GM12892 (cell line): ENCODE measurements around the gene DSG3.

Source experiments
- DNase-seq: peaks from one replicate; pipeline ENCODE4 v3.0.0; 2011; ENCODE audit not compliant: insufficient read length
- FAIRE-seq: peaks from 2 replicates; lab custom pipeline; 2011; peaks lifted over from hg19 to GRCh38; lab: Jason Lieb, UNC
- POLR2A ChIP-seq: IDR thresholded peaks from 2 replicates; pipeline ENCODE4 v1.6.1; 2011; ENCODE audit warnings: low read depth, low read length, control low read depth
- POLR2AphosphoS5 ChIP-seq: IDR thresholded peaks from 2 replicates; pipeline ENCODE4 v1.6.1; 2011; ENCODE audit warnings: low read depth, low read length, control low read depth
- TAF1 ChIP-seq: IDR thresholded peaks from 2 replicates; pipeline ENCODE4 v1.6.1; 2011; ENCODE audit warnings: low read depth, mild to moderate bottlenecking, control low read depth, low read length, borderline replicate concordance

The DSG3 gene

DNA sequence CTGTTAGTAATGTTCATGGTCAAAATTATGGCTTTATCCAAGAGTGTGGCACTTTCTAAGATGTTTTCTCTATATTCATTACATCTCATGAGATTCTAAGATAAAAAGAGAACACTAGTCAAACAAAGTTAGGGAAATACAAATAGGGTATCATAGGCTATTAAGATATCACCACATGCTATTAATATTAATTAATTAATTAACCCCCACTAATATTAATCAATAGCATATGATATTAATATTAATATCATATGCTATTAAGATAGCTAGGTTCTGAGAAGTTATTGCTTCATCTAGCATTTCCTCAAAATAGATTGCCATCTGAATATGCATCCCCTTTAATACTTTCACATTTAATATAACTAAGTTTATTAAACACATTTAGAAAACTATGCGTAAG lies 22.1 kb downstream of the DSG3 start:
- no peak for TF ChIP-seq TAF1
- TF ChIP-seq POLR2A, result no peak
- TF ChIP-seq POLR2AphosphoS5, result no peak
- no peak for FAIRE-seq
- DNase-seq, result no peak

DNA sequence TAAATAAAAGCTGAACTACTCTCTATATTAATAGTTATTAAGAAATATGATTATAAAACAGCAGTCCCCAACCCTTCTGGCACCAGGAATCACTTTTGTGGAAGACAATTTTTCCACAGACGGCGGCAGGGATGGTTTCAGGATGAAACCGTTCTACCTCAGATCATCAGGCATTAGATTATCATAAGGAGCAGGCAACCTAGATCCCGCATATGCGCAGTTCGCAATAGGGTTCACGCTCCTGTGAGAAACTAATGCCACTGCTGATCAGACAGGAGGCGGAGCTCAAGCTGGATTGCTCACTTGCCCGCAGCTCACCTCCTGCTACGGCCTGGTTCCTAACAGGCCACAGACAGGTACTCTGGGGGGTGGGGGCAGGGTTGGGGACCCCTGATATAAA lies 31.1 kb downstream of the DSG3 start:
- no peak for TF ChIP-seq POLR2AphosphoS5
- no peak for TF ChIP-seq TAF1
- TF ChIP-seq POLR2A, result no peak
- no peak for DNase-seq
- FAIRE-seq, result no peak

DNA sequence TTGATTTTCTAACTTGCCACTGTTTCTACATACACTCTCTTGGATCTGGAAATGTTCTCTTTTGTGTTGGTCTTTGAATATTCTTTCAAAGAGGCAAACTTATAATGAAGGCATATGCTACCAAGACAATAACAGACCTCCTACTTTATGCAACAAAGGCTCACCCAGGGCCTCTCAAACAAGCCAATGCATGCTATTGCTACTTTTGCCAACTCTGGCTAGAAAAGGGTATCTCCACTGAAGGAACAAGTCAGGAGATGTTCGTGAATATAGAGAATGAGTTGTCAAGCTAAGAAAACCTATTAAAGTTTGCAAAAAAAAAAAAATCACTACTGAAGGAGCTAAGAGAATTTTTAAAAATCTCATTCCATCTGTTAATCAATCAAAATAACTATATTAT lies 34.5 kb downstream of the DSG3 start:
- no peak for TF ChIP-seq POLR2AphosphoS5
- no peak for TF ChIP-seq POLR2A
- no peak for TF ChIP-seq TAF1
- FAIRE-seq (no peak), DNase-seq (no peak)

DNA sequence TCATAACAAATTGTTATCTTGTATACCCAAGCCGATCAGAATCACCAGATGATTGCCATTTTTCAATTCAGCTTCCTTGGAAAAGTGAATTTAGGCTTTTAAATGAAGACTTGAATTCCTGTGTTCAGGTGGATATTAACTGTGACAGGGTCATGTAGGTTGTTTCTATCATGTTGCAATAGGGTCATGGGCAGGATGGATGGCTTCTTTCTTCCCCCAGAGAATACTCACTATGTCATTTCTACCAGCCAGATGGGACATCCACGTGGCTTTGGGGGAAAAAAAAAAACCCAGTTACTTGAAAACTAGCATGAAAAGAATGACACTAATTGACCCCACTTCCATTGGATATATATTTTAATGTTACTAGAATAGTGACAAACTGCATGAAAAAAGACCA lies 35.9 kb downstream of the DSG3 start:
- no peak for FAIRE-seq
- DNase-seq, result no peak
- TF ChIP-seq TAF1 (no peak), POLR2A (no peak), POLR2AphosphoS5 (no peak)

DNA sequence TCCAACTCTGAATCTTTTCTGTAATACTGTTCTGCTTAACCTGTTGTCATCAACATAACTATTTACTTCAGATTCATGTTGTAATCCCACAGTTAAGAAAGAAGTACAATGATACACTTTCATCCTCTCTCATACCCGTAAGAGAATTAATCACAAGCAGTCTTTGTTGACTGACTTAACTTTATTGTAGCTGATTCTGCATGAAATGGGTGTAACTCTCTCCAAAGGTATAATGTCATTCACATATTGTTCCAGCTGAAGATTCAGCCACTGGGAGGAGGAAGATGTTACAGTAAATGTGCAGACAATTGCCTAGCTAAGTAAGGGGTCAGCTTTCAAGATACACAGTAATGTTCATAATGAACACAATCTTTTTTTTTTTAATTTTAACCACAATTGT lies 36.9 kb downstream of the DSG3 start:
- TF ChIP-seq POLR2AphosphoS5, result no peak
- no peak for TF ChIP-seq POLR2A
- no peak for TF ChIP-seq TAF1
- DNase-seq, result no peak
- peak; percentile 68 for FAIRE-seq

DNA sequence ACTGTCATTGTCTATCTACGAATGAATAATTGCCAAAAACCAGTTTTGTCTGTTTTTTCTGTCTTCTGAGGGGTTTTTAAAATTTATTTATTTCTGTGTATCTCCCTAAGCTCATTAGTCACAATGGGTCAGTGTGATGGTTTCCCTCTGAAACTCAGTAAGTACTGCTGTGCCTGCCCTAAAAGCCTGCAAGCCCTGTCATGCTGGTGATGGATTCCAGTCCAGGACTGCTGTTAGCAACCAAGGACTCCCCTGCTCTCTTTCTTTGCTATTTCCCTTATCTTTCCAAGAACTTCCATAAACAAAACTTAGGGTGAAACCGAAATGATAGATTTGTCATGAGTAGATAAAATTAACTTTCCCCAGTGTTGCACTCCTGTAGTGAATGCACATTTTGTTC lies 38.6 kb downstream of the DSG3 start:
- DNase-seq (no peak), FAIRE-seq (no peak)
- no peak for TF ChIP-seq POLR2A
- no peak for TF ChIP-seq TAF1
- no peak for TF ChIP-seq POLR2AphosphoS5

DNA sequence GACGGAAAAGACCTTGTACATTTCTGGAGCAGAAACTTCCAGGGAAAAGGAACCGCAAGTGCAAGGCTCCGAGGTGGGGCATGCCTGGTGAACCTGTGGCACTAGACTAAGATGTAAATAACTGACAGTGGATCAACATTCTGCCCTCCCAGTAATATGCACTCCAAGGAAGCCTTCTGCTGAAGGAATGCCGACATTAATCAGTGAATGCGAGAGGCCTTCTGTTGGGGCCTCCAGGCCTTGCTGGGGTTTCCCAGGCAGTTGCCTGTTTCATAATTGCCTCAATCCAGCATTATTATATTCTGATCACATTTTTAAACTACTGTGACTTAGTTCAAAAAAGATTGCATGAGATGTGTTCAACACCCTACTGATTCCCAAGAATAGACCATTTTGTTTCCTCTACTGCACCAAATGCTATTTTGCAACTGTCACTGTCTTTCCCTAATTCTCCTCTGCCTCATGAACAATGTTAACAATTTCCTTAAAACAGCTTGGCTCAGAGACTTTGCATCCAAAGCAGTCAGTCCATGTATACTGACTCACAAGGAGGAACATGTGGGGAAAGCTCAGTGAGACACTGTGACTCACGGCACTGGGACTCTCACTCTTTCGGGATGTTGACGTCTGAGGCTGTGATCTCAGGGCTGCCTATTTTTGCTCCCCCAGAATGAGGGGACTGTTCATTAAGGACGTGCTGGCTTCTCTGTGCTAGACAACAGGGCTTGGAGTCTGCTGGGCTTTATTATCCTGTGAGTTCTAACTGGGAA lies 39.9 kb downstream of the DSG3 start:
- FAIRE-seq (no peak), DNase-seq (no peak)
- no peak for TF ChIP-seq TAF1
- TF ChIP-seq POLR2A, result no peak
- TF ChIP-seq POLR2AphosphoS5, result no peak

DNA sequence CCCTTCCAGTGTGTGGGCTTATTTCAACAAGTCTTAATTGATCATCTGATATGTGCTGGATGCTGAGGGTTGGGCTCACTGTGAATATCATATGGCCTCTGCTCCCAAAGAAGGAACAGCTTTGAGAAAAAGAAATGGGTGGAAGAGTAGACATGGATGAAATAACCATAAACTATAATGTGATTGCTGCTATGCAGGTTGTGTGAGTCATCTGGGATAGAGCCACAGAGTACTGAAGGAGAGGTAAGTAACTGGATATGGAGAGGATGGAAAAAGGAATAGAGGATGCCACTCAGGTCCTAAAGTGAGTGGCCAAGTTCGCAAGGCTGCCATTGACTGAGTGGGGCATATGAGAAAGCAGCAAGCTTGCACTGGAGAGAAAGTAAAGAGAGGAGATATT lies 41.8 kb downstream of the DSG3 start:
- FAIRE-seq (peak; percentile 87), DNase-seq (no peak)
- no peak for TF ChIP-seq POLR2A
- TF ChIP-seq POLR2AphosphoS5, result no peak
- no peak for TF ChIP-seq TAF1

DNA sequence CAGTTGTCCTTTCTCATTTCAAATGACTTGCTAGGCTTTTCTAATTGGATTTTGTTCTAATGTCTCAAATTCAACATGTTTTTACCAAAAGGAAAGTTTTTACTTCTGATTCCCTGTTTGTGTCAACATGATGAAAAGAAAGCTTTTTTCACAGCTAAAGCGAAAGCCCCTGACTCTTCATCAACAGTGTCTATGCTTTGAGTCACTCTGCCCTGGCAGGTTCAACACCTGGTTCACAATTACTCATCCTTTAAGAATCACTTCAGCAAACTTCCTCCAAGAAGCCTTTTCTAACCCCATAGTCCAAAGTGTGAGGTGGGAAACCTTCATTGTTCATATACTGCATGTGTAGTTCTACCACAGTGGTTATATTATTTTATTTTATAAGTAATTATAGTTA lies 42.8 kb downstream of the DSG3 start:
- peak; percentile 84 for FAIRE-seq

DNA sequence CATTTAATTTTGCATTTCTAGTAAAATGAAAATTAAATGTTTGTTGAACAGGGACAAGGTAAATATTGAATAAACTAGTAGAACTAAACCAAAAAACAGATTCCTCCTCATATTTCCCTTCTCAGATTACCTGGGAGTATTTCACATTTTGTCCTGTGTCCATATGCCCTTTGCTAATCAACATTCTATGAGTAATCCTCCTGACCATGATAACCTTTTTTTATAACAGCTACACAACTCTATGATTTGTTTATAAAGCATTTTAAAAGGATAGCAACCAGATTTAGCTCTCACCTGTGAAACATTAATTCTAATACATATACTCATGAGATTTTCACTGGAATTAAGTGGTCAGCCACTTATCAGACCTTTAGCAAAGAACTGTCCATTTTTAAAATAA lies 43.3 kb downstream of the DSG3 start:
- no peak for TF ChIP-seq POLR2AphosphoS5
- TF ChIP-seq TAF1, result no peak
- no peak for TF ChIP-seq POLR2A
- no peak for FAIRE-seq
- DNase-seq, result no peak

More for the DNA sequence above, 42.8 kb downstream of the DSG3 start:
- TF ChIP-seq POLR2A, result no peak
- no peak for TF ChIP-seq POLR2AphosphoS5
- no peak for TF ChIP-seq TAF1
- DNase-seq, result no peak

DNA sequence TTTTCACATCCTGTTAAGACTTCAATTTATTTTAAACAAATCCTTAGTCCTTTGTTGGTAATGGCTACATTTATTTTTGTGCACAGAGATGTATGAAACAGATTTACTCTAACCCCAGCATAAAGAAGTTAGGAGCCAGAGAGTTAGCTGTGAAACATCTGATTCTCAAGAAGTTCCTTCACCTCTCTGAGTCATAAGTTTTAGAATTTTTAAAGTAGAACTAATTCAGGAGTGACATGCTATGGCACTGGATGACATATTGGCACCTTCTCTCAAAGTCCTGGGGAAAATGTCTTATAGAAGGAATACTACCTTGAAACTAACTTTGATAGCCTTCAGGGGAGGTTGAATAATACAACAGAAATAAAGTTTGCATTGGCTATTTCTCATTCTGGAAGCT lies 44.0 kb downstream of the DSG3 start:
- DNase-seq, result no peak
- no peak for TF ChIP-seq POLR2AphosphoS5
- no peak for TF ChIP-seq POLR2A
- no peak for TF ChIP-seq TAF1
- FAIRE-seq, result no peak

DNA sequence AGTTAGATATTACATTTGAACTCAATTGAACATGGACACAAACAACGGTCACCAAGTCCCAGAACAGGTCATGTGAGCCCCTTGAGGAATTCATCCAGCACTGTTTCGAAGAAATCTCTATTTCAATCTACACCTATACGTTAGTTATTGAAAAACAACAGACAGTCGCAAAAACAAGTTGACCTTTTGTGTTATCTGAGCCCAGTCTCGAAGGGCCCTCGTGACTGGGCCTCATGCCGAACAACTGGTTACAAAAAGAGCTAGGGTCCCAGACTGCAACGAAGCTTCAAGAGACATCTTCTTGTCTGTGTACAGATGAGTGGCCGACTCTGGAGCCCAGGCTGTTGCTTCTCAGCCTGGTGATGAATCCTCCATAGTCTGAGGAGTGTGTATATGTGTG lies 45.1 kb downstream of the DSG3 start:
- TF ChIP-seq POLR2A (no peak), TAF1 (no peak), POLR2AphosphoS5 (no peak)
- DNase-seq (no peak), FAIRE-seq (no peak)

DNA sequence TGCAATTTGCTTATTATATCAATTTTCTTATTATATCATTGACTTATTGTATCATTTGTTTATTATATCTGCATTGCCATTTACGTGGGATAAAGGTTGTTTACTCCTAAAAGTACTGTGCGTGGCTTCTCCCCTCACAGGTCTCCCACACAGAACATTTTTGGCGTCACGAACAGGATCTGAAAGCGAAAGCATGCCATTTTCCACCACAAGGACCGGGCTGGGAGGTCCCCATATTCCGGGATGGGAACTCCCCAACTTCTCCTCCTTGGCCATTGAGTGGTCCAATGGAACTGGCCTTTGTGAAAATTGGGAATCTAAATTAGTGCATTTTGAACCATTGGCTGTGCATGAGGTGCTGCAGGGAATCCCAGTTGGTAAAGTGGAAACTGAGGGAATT lies 45.6 kb downstream of the DSG3 start:
- no peak for DNase-seq
- TF ChIP-seq POLR2AphosphoS5 (no peak), TAF1 (no peak)
- no peak for FAIRE-seq
